ENCODE results near the gene CBX8.
A peak's percentile ranks its signal among the peaks of the same experiment; 100 is the strongest.
"Not testable (repeated sequence)": the region's sequence is repeated elsewhere in the genome, so short reads cannot be mapped to it uniquely, and the experiment has no call there.

Gene CBX8

DNA sequence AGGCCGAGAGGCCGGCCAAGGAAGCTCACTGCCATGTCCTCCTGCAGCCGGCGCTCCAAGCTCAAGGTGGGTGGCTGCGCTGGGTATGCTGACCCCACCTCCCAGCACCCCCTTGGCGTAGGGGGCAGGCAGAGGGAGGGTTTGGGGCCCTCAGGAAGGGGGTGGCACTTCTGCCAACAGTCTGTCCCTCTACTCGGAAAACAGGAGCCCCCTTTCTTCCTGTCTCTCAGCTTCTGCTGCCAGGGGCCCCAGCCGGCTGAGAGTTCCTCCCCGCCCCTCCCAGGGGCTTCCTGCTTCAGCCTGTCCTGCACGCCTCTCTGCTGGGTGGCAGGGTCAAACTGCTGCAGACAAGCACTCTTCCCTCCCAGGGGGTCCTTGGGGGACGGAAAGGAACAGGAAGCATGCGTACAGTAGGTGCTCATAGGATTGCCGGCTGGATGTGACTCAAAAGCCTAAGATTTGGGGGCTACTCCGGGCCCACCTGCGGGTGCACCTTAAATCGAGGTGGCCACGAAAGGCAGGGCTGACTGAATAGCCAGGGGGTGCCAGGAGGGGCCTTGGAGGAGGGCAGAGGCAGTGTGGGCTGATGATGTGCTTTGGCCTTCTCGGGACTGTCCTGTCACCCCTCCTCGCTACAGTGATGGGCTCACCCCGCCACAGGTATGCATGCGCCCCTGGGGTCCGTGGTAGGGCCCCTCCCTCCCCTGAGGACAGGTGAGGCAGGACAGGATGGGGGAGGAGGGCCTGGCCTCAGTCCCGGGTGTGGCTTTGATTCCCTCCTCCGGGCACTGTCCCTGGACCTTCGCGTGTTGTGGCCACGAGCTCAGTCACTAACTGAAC lies 14.9 kb downstream of the CBX8 start:
- no peak for DNase-seq (ENCODE audit: low read depth in 2 of 2, low spot score in 1 of 2)

- DNase-seq (ENCODE audit: low read depth in 2 of 2, low spot score in 1 of 2) = no peak
Measured at GRCh38 chr17:79781012-79781650, 15.7 kb downstream of the CBX8 start.

GRCh38 chr17:79779661-79780365 lies 17.1 kb downstream of the CBX8 start:
- no peak for DNase-seq (ENCODE audit: low read depth in 2 of 2, low spot score in 1 of 2)

- DNase-seq (ENCODE audit: low read depth in 2 of 2, low spot score in 1 of 2) = no peak
Measured at GRCh38 chr17:79779084-79779529, 17.8 kb downstream of the CBX8 start.

- no peak for DNase-seq (ENCODE audit: low read depth in 2 of 2, low spot score in 1 of 2)
Measured at GRCh38 chr17:79778504-79779083, 18.3 kb downstream of the CBX8 start.

DNA sequence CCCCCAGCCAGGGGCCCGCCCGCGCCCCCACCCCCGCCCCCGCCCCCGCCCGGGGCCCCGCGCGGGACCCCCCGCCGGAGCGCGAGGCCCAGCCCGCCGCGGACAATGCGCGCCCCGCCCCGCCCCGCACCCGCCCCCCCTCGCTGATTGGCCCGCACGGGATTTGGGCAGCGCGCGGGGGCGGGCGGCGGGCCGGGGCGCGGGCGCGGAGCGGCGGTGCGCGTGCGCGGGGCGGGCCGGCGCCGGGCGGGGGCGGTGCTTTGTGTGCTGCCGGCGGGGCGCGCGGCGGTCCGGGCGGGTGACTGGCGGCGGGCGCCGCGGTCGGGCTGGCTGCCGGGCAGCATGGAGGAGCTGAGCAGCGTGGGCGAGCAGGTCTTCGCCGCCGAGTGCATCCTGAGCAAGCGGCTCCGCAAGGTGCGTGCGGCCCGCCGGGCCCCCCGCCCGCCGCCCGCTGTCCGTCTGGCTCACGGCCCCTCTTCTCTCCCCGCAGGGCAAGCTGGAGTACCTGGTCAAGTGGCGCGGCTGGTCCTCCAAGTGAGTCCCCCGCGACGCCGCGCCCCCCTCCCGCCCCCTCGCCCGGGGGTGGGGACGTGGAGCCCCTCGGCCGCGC lies 18.9 kb downstream of the CBX8 start, which contains the start of gene CBX2:
CBX2 (plus strand) TSS at position 255 of the 610 bp plus-strand sequence; CDS start at position 343, 88 bp downstream.
- DNase-seq (ENCODE audit: low read depth in 2 of 2, low spot score in 1 of 2) = peak; percentile 47 to 63

DNA sequence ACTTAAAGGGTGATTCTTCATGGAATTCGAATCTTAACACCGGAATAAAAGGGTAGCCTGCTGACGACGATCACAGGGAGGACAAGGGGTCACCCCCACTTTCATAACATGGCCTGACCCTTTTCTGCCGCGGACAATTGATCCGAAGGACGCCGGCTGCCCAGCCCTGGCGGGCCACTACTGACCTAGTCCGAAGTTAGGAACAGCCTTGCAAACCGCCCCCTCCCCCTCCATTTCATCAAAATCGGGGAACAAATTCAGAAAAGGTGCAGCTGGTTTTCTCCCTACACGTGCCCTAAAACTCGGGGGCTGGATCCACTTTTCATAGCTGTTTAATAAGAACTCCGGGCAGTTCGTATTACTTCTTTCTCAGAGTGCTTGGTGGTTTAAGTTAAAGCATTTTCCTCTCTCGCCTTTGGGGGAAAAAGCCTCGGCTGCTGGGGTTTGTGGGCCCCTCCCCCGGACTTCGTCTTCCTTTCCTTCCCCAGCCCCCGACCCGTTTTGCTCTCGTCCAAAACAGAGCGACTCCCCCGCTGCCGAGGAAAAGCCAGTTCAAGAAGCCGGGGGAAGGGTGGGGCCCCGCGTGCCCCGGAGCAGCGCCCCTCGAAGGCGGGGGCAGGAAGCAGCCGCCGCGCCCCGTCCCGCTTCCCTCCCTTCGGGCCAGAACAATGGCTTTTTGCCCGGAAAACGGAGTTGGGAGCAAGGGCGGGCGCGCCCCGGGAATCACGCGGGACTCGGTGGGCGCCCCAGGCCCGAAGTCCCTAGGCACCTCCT lies 19.6 kb downstream of the CBX8 start:
- no peak for DNase-seq (ENCODE audit: low read depth in 2 of 2, low spot score in 1 of 2)

GRCh38 chr17:79776376-79777119 lies 20.3 kb downstream of the CBX8 start:
- DNase-seq (ENCODE audit: low read depth in 2 of 2, low spot score in 1 of 2) = no peak

DNA sequence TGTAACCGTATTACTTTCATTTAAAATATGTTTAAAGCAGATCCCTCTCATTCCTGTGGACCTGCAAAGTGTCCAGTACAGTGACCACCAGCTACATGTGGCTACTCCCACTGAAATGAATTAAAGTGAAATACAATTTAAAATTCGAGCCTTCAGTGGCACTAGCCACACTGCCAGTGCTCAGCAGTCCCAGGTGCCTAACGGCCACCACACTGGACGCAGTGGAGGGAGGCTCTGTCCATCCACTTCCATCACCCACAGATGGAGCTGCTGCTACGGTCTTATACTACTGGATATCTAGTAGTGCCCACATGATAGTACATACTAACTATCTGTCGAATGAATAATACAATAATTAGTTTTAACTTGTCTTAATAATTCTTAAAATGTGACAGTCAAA lies 21.2 kb downstream of the CBX8 start:
- DNase-seq (ENCODE audit: low read depth in 2 of 2, low spot score in 1 of 2) = no peak

- DNase-seq (ENCODE audit: low read depth in 2 of 2, low spot score in 1 of 2) = no peak
Measured at GRCh38 chr17:79774561-79774975, 22.3 kb downstream of the CBX8 start.

DNA sequence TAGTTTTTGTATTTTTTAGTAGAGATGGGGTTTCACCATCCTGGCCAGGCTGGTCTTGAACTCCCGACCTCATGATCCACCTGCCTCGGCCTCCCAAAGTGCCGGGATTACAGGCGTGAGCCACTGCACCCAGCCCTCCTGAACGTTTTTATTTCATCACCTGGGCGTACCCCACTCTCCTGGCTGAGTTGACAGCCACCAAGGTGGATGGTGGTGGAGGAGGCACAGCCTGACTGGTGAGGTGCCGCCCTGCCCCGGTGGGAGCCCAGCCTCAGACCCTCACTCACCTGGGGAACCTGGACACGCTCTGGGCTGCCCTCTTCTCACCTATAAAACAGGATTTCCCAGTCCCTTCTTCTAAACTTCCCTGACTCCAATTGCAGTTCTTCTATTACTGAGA lies 24.2 kb downstream of the CBX8 start:
- DNase-seq (ENCODE audit: low read depth in 2 of 2, low spot score in 1 of 2) = not testable (repeated sequence)

- no peak for DNase-seq (ENCODE audit: low read depth in 2 of 2, low spot score in 1 of 2)
Measured at GRCh38 chr17:79771276-79771675, 25.6 kb downstream of the CBX8 start.

GRCh38 chr17:79769570-79770506 lies 27.0 kb downstream of the CBX8 start:
- DNase-seq (ENCODE audit: low read depth in 2 of 2, low spot score in 1 of 2) = no peak

DNA sequence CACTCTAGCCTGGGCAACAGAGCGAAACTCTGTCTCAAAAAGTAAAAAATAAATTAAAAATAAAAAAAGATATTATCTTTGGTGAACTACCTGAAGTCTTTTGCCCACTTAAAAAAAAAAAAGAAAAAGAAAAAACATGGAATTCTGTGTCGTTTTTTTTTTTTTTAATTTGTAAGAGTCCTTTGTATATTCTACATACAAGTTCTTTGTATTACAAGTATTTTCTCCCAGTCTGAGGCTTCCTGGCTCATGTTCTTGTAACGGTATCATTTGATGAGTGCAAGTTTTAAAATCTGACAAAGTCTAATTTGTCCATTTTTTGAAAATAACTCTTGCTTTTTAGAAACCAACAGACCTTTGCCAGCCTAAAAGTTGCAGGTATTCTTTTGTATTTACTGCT lies 31.2 kb downstream of the CBX8 start:
- no peak for DNase-seq (ENCODE audit: low read depth in 2 of 2, low spot score in 1 of 2)

DNA sequence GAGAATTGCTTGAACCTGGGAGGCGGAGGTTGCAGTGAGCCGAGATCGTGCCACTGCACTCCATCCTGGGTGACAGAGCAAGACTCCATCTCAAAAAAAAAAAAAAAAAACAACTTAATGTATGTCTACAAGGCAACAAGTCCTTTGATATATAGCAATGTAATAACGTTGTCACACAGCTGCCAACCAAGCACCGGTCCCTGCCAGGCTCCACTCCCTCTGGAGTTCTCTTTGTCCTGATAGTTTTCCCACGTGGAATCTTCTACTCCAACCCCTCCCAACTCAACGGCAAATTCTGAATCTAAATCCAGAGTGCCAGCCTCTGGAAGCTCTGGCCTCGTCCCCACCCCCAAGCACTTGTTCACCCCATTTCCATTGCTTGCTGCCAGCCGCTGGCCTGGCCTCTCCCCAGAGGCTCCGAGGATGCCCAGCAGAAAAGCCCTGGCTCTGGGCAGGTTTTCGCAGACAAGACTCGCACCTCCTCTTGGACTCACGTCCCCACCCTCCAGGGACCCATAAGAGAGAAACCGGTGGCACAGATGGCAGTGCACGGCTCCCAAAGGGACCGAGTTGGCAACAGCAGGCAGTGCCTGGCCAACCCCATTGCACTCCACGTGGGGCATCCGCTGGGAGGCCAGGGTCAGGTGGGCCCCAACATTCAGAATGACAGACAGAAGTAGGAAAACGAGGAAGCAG lies 34.8 kb downstream of the CBX8 start:
- DNase-seq (ENCODE audit: low read depth in 2 of 2, low spot score in 1 of 2) = no peak

DNA sequence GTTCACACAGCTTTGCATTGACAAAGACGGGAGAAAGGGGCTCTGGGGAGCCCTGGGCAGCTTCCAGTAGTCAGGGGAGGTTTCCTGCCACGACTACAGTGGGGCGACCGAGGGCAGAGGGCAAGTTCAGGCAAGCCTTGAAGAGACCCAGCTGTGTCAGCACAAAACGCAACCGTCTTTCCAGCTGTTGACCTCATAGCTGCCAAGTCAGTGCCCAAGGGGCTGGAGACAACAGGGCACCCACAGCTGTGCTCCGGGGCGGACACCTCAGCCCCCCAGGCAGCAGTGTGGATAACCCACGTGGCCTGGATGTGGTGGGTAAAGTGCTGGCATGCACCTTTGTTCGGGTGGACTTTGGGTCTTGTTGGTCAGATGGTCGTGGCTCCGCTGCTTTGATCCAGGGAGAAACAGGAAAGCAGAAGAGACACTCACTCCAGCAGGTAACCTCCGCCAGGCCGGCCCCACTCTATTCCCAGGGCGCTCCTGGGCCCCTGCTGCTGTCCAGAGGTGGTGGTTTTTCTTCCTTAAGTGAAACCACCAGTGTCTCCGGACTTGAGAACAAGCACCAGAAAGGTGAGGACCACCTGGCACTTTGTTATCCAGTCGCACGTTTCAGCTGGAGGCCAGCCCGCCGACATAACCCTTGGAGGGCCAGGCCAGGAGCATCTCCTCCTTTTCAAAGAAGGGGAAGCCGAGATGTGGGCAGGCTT lies 36.5 kb downstream of the CBX8 start:
- DNase-seq (ENCODE audit: low read depth in 2 of 2, low spot score in 1 of 2) = no peak

DNA sequence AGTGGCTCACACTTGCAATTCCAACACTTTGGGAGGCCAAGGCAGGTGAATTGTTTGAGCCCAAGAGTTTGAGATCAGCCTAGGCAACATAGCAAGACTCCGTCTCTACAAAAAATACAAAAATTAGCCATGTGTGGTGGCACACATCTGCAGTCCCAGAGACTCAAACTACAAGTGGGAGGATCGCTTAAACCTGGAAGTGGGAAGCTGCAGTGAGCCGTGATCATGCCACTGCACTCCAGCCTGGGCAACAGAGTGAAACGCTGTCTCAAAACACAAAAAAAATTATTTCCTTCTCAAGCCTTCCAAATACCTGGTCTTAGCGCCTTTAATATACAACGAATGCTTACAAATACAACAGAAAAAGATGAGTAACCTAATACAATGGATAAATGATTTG lies 38.6 kb downstream of the CBX8 start:
- DNase-seq (ENCODE audit: low read depth in 2 of 2, low spot score in 1 of 2) = no peak

Data from stimulated activated CD8-positive, alpha-beta memory T cell treated with anti-CD3 and anti-CD28 coated beads, Interleukin-4, amount 100 ng/mL, for 4 hours (primary cell).